HepG2 (cell line): ENCODE data around the gene SSH3. TPM values are rescaled to one million over a fixed set of nuclear protein-coding genes. Genes with fewer than 3 reads are reported as not detected.

Source experiments
- AGO2 ChIP-seq: fragments of 200-400 bp; formaldehyde crosslinking; optimal IDR thresholded peaks from 2 replicates; pipeline ENCODE3; 2017; ENCODE audit warnings: mild to moderate bottlenecking, low read depth, low read length, moderate library complexity
- CC2D1A ChIP-seq: sonication (generic); formaldehyde crosslinking; IDR thresholded peaks from 2 replicates; pipeline ENCODE4 v1.8.1; 2023; ENCODE audit warnings: mild to moderate bottlenecking, missing genetic modification reagents
- HBP1 ChIP-seq: IDR thresholded peaks from 2 replicates; pipeline ENCODE4 v1.6.1; 2016; ENCODE audit warnings: low read depth, control low read depth
- SRY ChIP-seq: sonication (generic); formaldehyde crosslinking; IDR thresholded peaks from 2 replicates; pipeline ENCODE4 v1.8.0; 2022; ENCODE audit warnings: mild to moderate bottlenecking, missing genetic modification reagents
- ZBTB14 ChIP-seq: sonication (generic); formaldehyde crosslinking; IDR thresholded peaks from 2 replicates; pipeline ENCODE4 v1.4.0; 2020; ENCODE audit warnings: missing genetic modification reagents
- ZNF687 ChIP-seq: sonication (generic); formaldehyde crosslinking; IDR thresholded peaks from 2 replicates; pipeline ENCODE4 v1.5.1; 2020; ENCODE audit warnings: mild to moderate bottlenecking, missing genetic modification reagents, moderate library complexity
- ZNF720 ChIP-seq: sonication (generic); formaldehyde crosslinking; IDR thresholded peaks from 2 replicates; pipeline ENCODE4 v1.4.0; 2020; ENCODE audit warnings: missing genetic modification reagents
- polyA plus RNA-seq, 8 experiments: library from polyadenylated mRNA; depleted of rRNA in 3 of 8; stranded (reverse) in 7 of 8; unstranded in 1 of 8; fragments of >200 nt; fragmentation: Illumina TruSeq in 4 of 8; extraction: Trizol in 4 of 8; gene quantifications; 2 replicates each; pipeline versions ENCODE4 v1.2.1 to v1.2.3, GENCODE V29; 2011 to 2016; ENCODE audit warnings: low read depth in 4 of 8, missing spikeins in 1 of 8, mixed read lengths in 1 of 8; ENCODE audit not compliant: insufficient read depth in 1 of 8
- total RNA-seq, 5 experiments: library from RNA; depleted of rRNA; stranded (reverse); fragments of >200 nt; fragmentation: Illumina TruSeq; extraction: Trizol; gene quantifications; 2 replicates each; pipeline ENCODE4 v1.2.3, GENCODE V29; 2016; ENCODE audit warnings: low read depth in 1 of 5

SSH3 gene
- total and polyA plus RNA-seq, 2 of the 13 experiments (the other 11 are each of a cell fraction or from before 2014, with no cell fraction given), result 12.4 to 18.8 TPM

GRCh38 chr11:67355023-67355793 lies 51.9 kb downstream of the SSH3 start (continued):
- TF ChIP-seq HBP1 (CRISPR knock-in tag) (0 out of 2 replicates have a peak, but pooled peaks have one; percentile 17), AGO2 (peak; percentile 54), ZNF720 (no peak), ZNF687 (peak; percentile 67), CC2D1A (CRISPR knock-in tag) (no peak), ZBTB14 (CRISPR knock-in tag) (no peak), SRY (CRISPR knock-in tag) (0 out of 2 replicates have a peak, but pooled peaks have one; percentile 35)
